Neural cell (in vitro differentiated cells): ENCODE results near the gene CFAP92. TPM values are rescaled to one million over a fixed set of nuclear protein-coding genes. Genes with fewer than 3 reads are reported as not detected.

Experiments used
- H2AFZ ChIP-seq: fragments of 200-600, 300-800 bp; sonication (generic), shearing (Covaris generic); 2 replicates; pipeline ENCODE4 v1.6.0; 2014; ENCODE audit warnings: low read depth, mild to moderate bottlenecking, antibody characterized with exemption, low read length, moderate library complexity
- H3F3A ChIP-seq: fragments of 200-600 bp; shearing (Covaris generic); 2 replicates; pipeline ENCODE4 v1.6.1; 2016; ENCODE audit warnings: mild to moderate bottlenecking, moderate library complexity, mixed read lengths, antibody characterized with exemption, low read length; ENCODE audit not compliant: insufficient read depth, poor library complexity, severe bottlenecking
- H3K27ac ChIP-seq: fragments of 200-600, 300-800 bp; sonication (generic), shearing (Covaris generic); 2 replicates; pipeline ENCODE4 v1.5.1; 2014; ENCODE audit warnings: mild to moderate bottlenecking, low read length, moderate library complexity
- H3K27me3 ChIP-seq: fragments of 300-800, 200-600 bp; sonication (generic), shearing (Covaris generic); 2 replicates; pipeline ENCODE4 v1.6.0; 2014; ENCODE audit warnings: mild to moderate bottlenecking, low read depth, low read length, moderate library complexity; ENCODE audit not compliant: insufficient read depth
- H3K36me3 ChIP-seq: fragments of 300-800, 200-600 bp; sonication (generic), shearing (Covaris generic); 2 replicates; pipeline ENCODE4 v1.5.1; 2014; ENCODE audit warnings: mild to moderate bottlenecking, antibody characterized with exemption, low read length, moderate library complexity; ENCODE audit not compliant: insufficient read depth
- H3K4me2 ChIP-seq: fragments of 300-800, 200-600 bp; sonication (generic), shearing (Covaris generic); 2 replicates; pipeline ENCODE4 v1.6.0; 2014; ENCODE audit warnings: mild to moderate bottlenecking, low read length
- H3K4me3 ChIP-seq: fragments of 300-800, 200-600 bp; sonication (generic), shearing (Covaris generic); 2 replicates; pipeline ENCODE4 v1.5.1; 2014; ENCODE audit warnings: mild to moderate bottlenecking, low read length, moderate library complexity
- H3K79me2 ChIP-seq: fragments of 200-600 bp; shearing (Covaris generic); replicated peaks from 2 replicates; pipeline ENCODE4 v1.6.0; 2014; ENCODE audit warnings: mild to moderate bottlenecking, low read length, moderate library complexity; ENCODE audit not compliant: insufficient read depth
- H3K9ac ChIP-seq: fragments of 300-800, 200-600 bp; sonication (generic), shearing (Covaris generic); 2 replicates; pipeline ENCODE4 v1.6.1; 2016; ENCODE audit warnings: mild to moderate bottlenecking, low read length, mixed read lengths
- H3K9me2 ChIP-seq: fragments of 200-600 bp; shearing (Covaris generic); 2 replicates; pipeline ENCODE4 v1.6.1; 2016; ENCODE audit warnings: mild to moderate bottlenecking, low read length, mixed read lengths; ENCODE audit not compliant: insufficient read depth
- H3K9me3 ChIP-seq: fragments of 200-600, 300-800 bp; sonication (generic), shearing (Covaris generic); 2 replicates; pipeline ENCODE4 v1.6.1; 2016; ENCODE audit warnings: mild to moderate bottlenecking, mixed run types, low read length, moderate library complexity, mixed read lengths
- H4K20me1 ChIP-seq: fragments of 200-600 bp; shearing (Covaris generic); 2 replicates; pipeline ENCODE4 v1.6.1; 2016; ENCODE audit warnings: mild to moderate bottlenecking, mixed run types; ENCODE audit not compliant: insufficient read depth
- CTCF ChIP-seq: fragments of 450-650 bp; IDR thresholded peaks from 2 replicates; pipeline ENCODE4 v1.5.1; 2014; ENCODE audit warnings: antibody characterized with exemption, mild to moderate bottlenecking, moderate library complexity; ENCODE audit not compliant: poor library complexity, severe bottlenecking
- EP300 ChIP-seq: fragments of 450-650 bp; conservative IDR thresholded peaks from 2 replicates; pipeline ENCODE4 v1.6.1; 2014; ENCODE audit warnings: antibody characterized with exemption, mild to moderate bottlenecking, moderate library complexity; ENCODE audit not compliant: poor library complexity, severe bottlenecking
- EZH2 ChIP-seq: fragments of 200-600, 300-800 bp; shearing (Covaris generic), sonication (generic); IDR thresholded peaks from 2 replicates; pipeline ENCODE4 v1.6.1; 2014; ENCODE audit warnings: antibody characterized with exemption, low read length, borderline replicate concordance, mild to moderate bottlenecking; ENCODE audit not compliant: insufficient read depth, poor library complexity, severe bottlenecking
- MXI1 ChIP-seq: fragments of 450-650 bp; conservative IDR thresholded peaks from 2 replicates; pipeline ENCODE4 v1.6.1; 2014; ENCODE audit warnings: antibody characterized with exemption, mild to moderate bottlenecking; ENCODE audit not compliant: poor library complexity, severe bottlenecking
- POLR2AphosphoS5 ChIP-seq: IDR thresholded peaks from 2 replicates; pipeline ENCODE4 v1.6.1; 2012
- RAD21 ChIP-seq: fragments of 450-650 bp; conservative IDR thresholded peaks from 2 replicates; pipeline ENCODE4 v1.6.1; 2014; ENCODE audit warnings: antibody characterized with exemption, mild to moderate bottlenecking, moderate library complexity
- REST ChIP-seq: IDR thresholded peaks from 2 replicates; pipeline ENCODE4 v1.6.1; 2012; ENCODE audit warnings: borderline replicate concordance
- SMC3 ChIP-seq: fragments of 450-650 bp; conservative IDR thresholded peaks from 2 replicates; pipeline ENCODE4 v1.6.1; 2014; ENCODE audit warnings: antibody characterized with exemption, mild to moderate bottlenecking, moderate library complexity; ENCODE audit not compliant: poor library complexity
- TAF1 ChIP-seq: IDR thresholded peaks from 2 replicates; pipeline ENCODE4 v1.6.1; 2012; ENCODE audit warnings: low read depth
- polyA plus RNA-seq: library from polyadenylated mRNA; depleted of rRNA; stranded (reverse); fragments of >200 nt; gene quantifications from 2 replicates; pipeline ENCODE4 v1.2.3, GENCODE V29; 2014

Gene CFAP92
- polyA plus RNA-seq, 1 donor from 2014 or later: 0.69 TPM

DNA sequence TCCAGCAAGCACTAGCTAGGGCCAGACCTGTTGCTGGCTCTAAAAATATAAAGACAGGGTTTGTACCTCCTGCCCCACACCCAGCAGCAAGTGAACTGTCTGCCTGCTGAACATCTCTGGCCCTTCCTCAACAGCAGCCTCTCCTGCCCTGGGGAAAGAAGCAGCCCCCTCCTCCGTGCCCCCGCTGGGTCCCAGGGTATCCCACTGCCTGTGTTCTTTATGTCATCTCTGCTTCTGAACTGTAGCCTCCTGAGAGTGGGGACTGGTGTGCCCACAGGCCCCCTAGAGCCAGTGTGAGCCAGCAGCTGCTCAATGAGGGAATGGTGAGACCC, 60.0 kb downstream of the CFAP92 start:
- TF ChIP-seq EP300: no peak
- no peak for TF ChIP-seq REST
- TF ChIP-seq SMC3: no peak
- no peak for TF ChIP-seq MXI1
- TF ChIP-seq POLR2AphosphoS5: no peak
- no peak for TF ChIP-seq TAF1
- no peak for TF ChIP-seq CTCF
- TF ChIP-seq RAD21: no peak
- no peak for TF ChIP-seq EZH2
- Histone ChIP-seq H3K9me3 (no peaks in the 10 kb centered on the region), H3K27ac (no peak overlapping the region), H3K9ac (no peak overlapping the region), H3K36me3 (no peaks in the 10 kb centered on the region), H3K79me2 (no peaks in the 10 kb centered on the region), H3K9me2 (no peaks in the 10 kb centered on the region), H3F3A (no peaks in the 10 kb centered on the region), H4K20me1 (no peaks in the 10 kb centered on the region), H3K27me3 (no peaks in the 10 kb centered on the region), H2AFZ (no peak overlapping the region), H3K4me2 (no peak overlapping the region), H3K4me3 (no peak overlapping the region)

DNA sequence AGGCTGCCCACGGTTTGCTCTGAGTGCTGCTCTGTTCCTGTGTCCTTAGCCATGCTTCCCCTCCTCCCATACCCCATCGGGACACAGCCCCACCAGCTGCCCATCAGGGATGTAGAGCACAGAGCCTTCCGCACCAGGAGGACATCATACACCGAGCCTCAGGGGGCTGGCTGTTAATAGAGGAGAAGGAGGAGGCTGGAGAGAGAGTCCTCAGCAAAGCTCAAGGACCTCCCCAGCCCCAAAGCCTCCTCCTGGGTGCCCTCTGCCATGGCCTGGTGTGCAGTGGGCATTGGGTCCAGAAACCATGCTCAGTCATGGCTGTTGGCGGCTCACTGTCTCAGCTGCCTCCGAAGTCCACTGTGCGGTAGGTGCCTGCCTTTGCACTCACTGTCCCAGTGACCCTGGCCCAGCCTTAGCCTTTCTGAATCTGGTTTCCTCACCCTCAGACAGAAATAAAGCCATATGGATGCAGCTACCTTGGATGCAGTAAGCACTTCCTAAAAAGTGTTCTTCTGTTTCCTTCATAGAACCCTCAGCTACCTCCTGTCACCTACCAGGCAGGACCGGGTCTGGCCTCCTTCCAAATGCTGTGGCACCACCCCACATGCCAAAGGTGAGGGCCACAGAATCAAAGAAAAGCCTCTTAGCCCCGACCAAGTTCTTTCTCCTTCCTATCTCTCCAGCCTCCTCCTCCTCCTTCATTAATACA, 60.5 kb downstream of the CFAP92 start:
- no peaks in the 10 kb centered on the region for H3F3A ChIP-seq
- H4K20me1 ChIP-seq: no peaks in the 10 kb centered on the region
- no peak overlapping the region for H3K27ac ChIP-seq
- H3K9ac ChIP-seq: no peak overlapping the region
- H3K27me3 ChIP-seq: no peaks in the 10 kb centered on the region
- no peaks in the 10 kb centered on the region for H3K9me3 ChIP-seq
- H3K9me2 ChIP-seq: no peaks in the 10 kb centered on the region
- H3K36me3 ChIP-seq: no peaks in the 10 kb centered on the region
- no peak overlapping the region for H3K4me2 ChIP-seq
- TF ChIP-seq POLR2AphosphoS5 (no peak), MXI1 (no peak), RAD21 (no peak), SMC3 (no peak), CTCF (no peak), REST (no peak), EZH2 (no peak)
- no peaks in the 10 kb centered on the region for H3K79me2 ChIP-seq
- H2AFZ ChIP-seq: no peak overlapping the region
- H3K4me3 ChIP-seq: no peak overlapping the region
